Stimulated activated naive CD4-positive, alpha-beta T cell treated with Interleukin-2 at 50 U/mL for 16 hours (primary cell): ENCODE measurements around the gene ZNF575.
A peak's percentile ranks its signal among the peaks of the same experiment; 100 is the strongest.
"Not testable (repeated sequence)": the region's sequence is repeated elsewhere in the genome, so short reads cannot be mapped to it uniquely, and the experiment has no call there.

ENCODE experiments used
- DNase-seq: peaks from one replicate; lab custom pipeline; 2025; lab: John Stamatoyannopoulos, UW

ZNF575 gene

GRCh38 chr19:43544077-43544476 lies 11.1 kb downstream of the ZNF575 start:
- no peak for DNase-seq

- no peak for DNase-seq
These were observed 12.3 kb downstream of the ZNF575 start for GRCh38 chr19:43545276-43545675.

DNA sequence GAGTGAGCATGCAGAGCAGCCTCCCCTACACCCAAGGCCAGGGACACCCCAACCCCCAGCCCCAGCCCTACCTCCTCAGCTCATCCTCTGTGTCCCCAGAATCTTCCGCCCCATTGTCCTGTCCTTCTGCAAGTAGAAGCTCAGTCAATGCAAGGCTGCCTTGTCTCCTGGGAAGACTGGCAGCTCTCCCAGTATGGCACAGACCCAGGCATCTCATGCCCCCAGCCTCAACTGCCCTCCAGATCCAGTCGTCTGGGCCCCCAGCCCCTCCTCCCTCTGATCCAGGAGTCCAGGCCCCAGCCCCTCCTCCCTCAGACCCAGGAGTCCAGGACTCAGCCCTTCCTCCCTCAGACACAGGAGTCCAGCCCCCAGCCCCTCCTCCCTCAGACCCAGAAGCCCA lies 13.0 kb downstream of the ZNF575 start:
- DNase-seq: no peak

DNA sequence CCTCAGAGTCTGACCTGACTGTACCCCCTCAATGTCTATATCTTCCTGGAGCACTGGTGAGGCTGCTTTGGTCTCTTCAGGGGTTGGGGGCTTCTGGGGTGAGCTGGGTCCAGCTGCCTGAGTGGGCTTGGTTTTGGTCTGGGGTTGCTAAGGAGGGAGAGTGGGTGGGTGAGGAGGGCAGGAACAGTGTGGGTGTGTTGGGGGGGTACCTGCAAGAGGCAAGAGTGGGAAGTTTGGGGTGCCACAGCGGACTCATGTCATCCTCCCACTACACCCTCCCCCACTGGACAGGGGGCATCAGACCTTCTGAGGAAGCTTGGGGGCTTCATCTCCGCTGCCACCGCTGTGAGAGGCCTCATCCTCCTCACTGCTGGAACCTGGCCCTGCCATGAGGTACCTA lies 13.6 kb downstream of the ZNF575 start:
- DNase-seq: no peak

- not testable (repeated sequence) for DNase-seq
These were observed 14.9 kb downstream of the ZNF575 start for GRCh38 chr19:43547926-43548325.

GRCh38 chr19:43548706-43549105 lies 15.7 kb downstream of the ZNF575 start:
- no peak for DNase-seq

DNA sequence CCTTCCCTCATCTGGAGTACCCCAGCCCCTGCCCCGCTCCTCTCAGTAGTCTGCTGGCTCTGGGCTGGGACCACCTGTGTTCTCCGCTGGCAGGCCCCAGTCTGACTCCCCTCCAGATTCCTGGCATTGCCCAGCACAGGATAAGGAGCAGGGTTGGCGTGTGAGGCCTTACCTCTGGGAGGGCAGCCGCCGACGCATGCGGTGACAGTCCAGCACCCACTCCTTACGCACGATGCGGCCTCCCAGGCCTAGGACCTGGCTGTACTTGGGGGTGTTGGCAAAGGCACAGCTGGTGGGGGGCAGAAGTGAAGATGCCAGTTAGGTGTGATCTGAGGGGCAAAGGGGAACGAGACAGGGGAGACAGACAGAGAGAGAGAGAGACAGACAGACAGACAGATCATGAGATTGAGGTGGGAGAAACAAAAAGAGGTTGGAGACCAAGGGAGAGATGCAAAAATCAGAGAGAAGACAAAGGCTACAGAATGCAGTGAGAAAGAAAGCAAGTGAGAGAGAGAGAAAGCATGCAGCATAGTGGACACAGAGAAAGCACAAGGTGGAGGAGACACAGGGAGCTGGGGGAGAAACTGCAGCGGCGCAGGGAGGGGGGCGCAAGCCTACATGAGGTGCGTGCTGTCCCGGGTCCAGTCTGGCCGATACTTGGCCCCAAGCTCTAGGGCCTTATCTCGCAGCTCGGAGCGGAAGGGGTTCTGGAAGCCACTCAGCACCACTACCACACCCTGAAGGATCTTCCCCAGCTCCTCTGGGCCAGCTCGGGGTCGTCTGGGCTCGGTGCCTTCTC lies 18.6 kb downstream of the ZNF575 start:
- no peak for DNase-seq

DNA sequence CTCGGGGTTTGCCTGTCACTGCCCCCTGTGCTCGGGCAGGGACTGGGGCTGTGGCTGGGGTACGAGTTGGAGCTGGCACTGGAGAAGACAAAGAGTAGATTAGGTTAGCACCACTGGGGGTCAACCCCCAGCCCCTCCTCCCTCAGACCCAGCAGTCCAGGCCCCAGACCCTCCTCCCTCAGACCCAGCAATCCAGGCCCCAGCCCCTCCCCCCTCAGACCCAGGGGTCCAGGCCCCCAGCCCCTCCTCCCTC lies 19.1 kb downstream of the ZNF575 start:
- DNase-seq: no peak

GRCh38 chr19:43552616-43553015 lies 19.6 kb downstream of the ZNF575 start:
- no peak for DNase-seq

DNA sequence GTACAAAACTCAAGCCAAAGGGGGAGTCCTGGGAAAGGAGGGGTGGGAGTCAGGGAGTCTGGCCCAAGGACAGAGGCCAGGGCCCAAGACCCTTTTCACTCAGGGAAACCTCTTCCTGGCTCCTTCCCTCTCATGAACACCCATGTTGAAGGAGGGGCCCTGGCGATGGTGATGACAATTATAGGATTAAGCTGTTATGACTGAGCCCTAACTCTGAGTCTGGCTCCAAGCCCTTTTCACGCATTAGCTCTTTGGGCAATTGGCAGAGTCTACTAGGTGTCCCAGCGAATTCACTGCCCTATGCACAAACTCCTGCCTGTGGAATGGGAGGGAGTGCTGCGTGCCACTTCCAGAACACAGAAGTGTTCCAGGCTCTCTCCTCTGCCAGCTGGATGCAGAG lies 20.7 kb downstream of the ZNF575 start:
- DNase-seq: no peak

GRCh38 chr19:43554317-43554895 lies 21.4 kb downstream of the ZNF575 start:
- DNase-seq: no peak

DNA sequence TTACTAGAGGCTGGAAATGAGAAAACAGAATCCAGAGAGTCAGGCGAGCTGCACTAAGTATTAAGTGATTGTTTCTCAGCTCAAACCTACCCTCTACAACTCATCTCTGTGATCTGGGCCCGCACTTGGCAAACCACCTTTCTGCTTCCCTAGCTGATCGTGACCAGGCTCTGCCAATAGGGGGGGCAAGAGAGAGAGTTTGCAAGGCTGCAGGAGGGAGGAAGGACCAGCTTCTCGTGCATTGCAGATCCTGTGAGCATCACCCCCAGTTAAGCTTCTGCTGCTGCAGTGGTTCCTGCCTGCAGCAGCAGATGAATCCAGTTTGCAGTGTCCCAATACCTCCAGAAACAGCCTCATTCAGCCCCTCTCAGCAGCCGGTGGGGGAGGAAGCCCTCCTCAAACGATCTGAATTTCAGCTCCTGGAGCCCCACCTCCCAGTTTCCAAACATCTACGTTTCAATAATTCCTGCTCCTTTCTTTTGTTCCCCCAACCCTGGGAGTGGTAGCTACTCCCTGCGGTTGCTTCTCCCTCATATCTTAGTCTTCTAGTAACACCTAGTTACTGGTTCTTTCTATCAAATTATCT lies 22.3 kb downstream of the ZNF575 start:
- DNase-seq: peak; percentile 74

GRCh38 chr19:43560687-43561086 lies 27.7 kb downstream of the ZNF575 start:
- no peak for DNase-seq

GRCh38 chr19:43561139-43561970 lies 28.4 kb downstream of the ZNF575 start:
- DNase-seq: no peak

GRCh38 chr19:43562226-43562697 lies 29.3 kb downstream of the ZNF575 start:
- no peak for DNase-seq

DNA sequence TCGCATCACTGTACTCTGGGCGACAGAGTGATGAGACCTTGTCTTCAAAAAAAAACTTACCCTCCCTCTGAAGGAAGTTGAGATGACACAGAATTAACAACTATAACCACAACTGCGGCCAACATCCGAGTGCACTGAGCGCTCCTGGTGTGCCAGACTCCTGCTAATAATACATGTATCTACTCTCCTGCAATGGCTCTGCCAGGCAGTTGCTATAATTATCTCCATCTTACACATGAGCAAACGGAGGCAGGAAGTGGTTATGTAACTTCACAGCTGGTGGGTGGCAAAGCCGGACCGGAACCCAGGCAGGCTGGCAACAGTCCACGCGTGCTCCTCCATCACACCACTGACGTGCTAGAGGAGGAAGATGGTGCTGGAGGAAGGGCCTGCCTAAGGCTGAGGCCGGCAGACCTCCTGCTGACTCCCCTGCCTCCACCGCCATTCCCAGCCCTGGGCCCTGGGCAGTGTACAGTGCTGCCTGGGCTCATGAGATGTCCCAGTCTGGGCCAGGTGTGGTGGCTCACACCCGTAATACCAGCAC lies 29.8 kb downstream of the ZNF575 start:
- peak; percentile 66 for DNase-seq

DNA sequence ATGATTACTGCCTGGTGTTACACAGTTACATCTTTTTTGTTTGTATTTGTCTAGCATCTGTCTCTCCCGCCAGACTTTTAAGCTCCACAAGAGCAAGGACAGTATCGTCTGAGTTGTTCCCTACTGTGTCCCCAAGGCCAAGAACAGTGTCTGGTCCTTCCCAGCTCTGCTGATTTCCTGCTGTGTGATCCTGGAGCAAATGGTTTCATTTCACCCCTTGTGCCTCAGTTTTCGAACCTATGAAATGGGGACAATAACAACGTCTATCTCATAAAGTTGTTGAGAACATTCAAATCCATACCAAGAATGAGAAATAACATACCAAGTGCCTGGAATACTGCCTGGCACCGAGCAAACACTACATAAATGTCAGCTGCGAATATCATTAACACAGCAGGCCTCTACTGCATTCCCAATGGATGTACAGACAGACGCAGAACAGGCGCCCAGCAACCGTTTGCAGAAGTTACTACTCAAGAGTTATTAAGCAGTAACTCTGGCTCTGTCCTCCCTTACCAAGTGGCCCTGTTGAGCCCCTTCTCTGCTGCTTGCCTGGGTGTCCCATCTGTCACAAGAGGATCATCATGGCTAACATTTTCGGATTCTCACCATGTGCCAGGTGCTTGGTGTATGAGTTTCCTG lies 30.9 kb downstream of the ZNF575 start:
- no peak for DNase-seq

GRCh38 chr19:43564800-43565199 lies 31.8 kb downstream of the ZNF575 start:
- DNase-seq: no peak

GRCh38 chr19:43569657-43570056 lies 36.7 kb downstream of the ZNF575 start:
- no peak for DNase-seq

- DNase-seq: no peak
These were observed 37.3 kb downstream of the ZNF575 start for GRCh38 chr19:43570174-43570791.

DNA sequence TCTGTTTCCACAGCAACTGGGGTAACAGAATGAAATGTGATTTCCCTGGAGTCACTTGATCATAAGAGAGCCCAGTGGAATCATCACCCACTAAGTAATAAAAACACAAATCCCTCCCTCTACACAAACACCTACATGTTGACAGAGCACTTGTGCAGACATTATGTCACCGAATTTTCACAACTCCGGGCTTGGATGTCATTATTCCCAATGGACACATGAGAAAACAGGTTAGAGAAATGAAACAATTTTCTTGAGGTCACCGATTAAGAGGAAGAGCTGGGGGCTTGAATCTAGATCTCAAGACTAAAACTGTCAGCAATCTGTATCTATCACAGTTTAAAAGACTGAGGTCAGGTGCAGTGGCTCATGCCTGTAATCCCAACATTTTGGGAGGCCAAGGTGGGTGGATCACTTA lies 39.2 kb downstream of the ZNF575 start:
- no peak for DNase-seq
